Neural cell (in vitro differentiated cells): Measurements from ENCODE around the gene NPY.

Experiments
- CTCF ChIP-seq: fragments of 450-650 bp; IDR thresholded peaks from 2 replicates; pipeline ENCODE4 v1.5.1; 2014; ENCODE audit warnings: antibody characterized with exemption, mild to moderate bottlenecking, moderate library complexity; ENCODE audit not compliant: poor library complexity, severe bottlenecking
- EZH2 ChIP-seq: fragments of 200-600, 300-800 bp; shearing (Covaris generic), sonication (generic); IDR thresholded peaks from 2 replicates; pipeline ENCODE4 v1.6.1; 2014; ENCODE audit warnings: antibody characterized with exemption, low read length, borderline replicate concordance, mild to moderate bottlenecking; ENCODE audit not compliant: insufficient read depth, poor library complexity, severe bottlenecking
- TF ChIP-seq, protein P1 (sequence below): IDR thresholded peaks from 2 replicates; pipeline ENCODE4 v1.6.1; 2012; ENCODE audit warnings: borderline replicate concordance

GRCh38 chr7:24241206-24241605, 42.8 kb upstream of the NPY start:
- no peak for TF ChIP-seq CTCF
- TF ChIP-seq, protein P1, sequence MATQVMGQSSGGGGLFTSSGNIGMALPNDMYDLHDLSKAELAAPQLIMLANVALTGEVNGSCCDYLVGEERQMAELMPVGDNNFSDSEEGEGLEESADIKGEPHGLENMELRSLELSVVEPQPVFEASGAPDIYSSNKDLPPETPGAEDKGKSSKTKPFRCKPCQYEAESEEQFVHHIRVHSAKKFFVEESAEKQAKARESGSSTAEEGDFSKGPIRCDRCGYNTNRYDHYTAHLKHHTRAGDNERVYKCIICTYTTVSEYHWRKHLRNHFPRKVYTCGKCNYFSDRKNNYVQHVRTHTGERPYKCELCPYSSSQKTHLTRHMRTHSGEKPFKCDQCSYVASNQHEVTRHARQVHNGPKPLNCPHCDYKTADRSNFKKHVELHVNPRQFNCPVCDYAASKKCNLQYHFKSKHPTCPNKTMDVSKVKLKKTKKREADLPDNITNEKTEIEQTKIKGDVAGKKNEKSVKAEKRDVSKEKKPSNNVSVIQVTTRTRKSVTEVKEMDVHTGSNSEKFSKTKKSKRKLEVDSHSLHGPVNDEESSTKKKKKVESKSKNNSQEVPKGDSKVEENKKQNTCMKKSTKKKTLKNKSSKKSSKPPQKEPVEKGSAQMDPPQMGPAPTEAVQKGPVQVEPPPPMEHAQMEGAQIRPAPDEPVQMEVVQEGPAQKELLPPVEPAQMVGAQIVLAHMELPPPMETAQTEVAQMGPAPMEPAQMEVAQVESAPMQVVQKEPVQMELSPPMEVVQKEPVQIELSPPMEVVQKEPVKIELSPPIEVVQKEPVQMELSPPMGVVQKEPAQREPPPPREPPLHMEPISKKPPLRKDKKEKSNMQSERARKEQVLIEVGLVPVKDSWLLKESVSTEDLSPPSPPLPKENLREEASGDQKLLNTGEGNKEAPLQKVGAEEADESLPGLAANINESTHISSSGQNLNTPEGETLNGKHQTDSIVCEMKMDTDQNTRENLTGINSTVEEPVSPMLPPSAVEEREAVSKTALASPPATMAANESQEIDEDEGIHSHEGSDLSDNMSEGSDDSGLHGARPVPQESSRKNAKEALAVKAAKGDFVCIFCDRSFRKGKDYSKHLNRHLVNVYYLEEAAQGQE: no peak
- TF ChIP-seq EZH2: no peak
